IMR-90 (cell line): ENCODE results near the gene COA3. TPM values are rescaled to one million over a fixed set of nuclear protein-coding genes. Genes with fewer than 3 reads are reported as not detected.

ENCODE experiments used
- ATAC-seq: fragments of 200-7000 bp; cut with Tn5 transposase; 2 replicates; pipeline ENCODE4 v1.9.1; 2020; ENCODE audit warnings: low read depth, mild to moderate bottlenecking, moderate library complexity
- BruUV-seq: library from RNA; stranded (reverse); fragments of 400-500 nt; replicated peaks from 2 replicates; lab custom pipeline; 2021; lab: Mats Ljungman, UMichigan
- CTCF ChIA-PET: fragments of 300-600 bp; formaldehyde crosslinking; extraction: SDS; loops from one replicate; lab custom pipeline; 2021; ENCODE audit warnings: antibody characterized with exemption; lab: Yijun Ruan, JAX
- POLR2A ChIA-PET: fragments of 300-600 bp; sonication (Branson Sonifier 250); formaldehyde crosslinking; loops from one replicate; lab custom pipeline; 2022; ENCODE audit warnings: antibody characterized with exemption; ENCODE audit not compliant: unreplicated experiment; lab: Charles Lee
- DNase-seq: peaks from one replicate; pipeline ENCODE4 v3.0.0; 2013
- H2AFZ ChIP-seq: replicated peaks from 2 replicates; pipeline ENCODE3; 2013; ENCODE audit warnings: low read length, mild to moderate bottlenecking; ENCODE audit not compliant: poor library complexity
- H2AK5ac ChIP-seq: 2 replicates; pipeline ENCODE4 v1.6.1; 2013; ENCODE audit warnings: low read depth, low read length, inconsistent platforms
- H2AK9ac ChIP-seq: replicated peaks from 2 replicates; pipeline ENCODE3; 2013; ENCODE audit warnings: mild to moderate bottlenecking, low read depth, low read length, moderate library complexity; ENCODE audit not compliant: poor library complexity
- H2BK120ac ChIP-seq: 2 replicates; pipeline ENCODE4 v1.6.1; 2013; ENCODE audit warnings: low read depth, low read length, inconsistent platforms
- H2BK15ac ChIP-seq: 3 replicates; pipeline ENCODE4 v1.6.1; 2013; ENCODE audit warnings: low read depth, low read length, inconsistent platforms
- H2BK20ac ChIP-seq: 2 replicates; pipeline ENCODE4 v1.6.1; 2013; ENCODE audit warnings: low read depth, mild to moderate bottlenecking, inconsistent platforms, low read length, moderate library complexity
- H2BK5ac ChIP-seq: 2 replicates; pipeline ENCODE4 v1.6.1; 2013; ENCODE audit warnings: mild to moderate bottlenecking, low read depth, low read length, inconsistent platforms; ENCODE audit not compliant: poor library complexity, severe bottlenecking
- H3K14ac ChIP-seq: replicated peaks from 2 replicates; pipeline ENCODE4 v1.6.1; 2013; ENCODE audit warnings: low read depth, low read length, inconsistent platforms
- H3K18ac ChIP-seq: 2 replicates; pipeline ENCODE4 v1.6.1; 2013; ENCODE audit warnings: low read depth, low read length, control low read depth
- H3K23ac ChIP-seq: 2 replicates; pipeline ENCODE4 v1.6.1; 2013; ENCODE audit warnings: low read depth, low read length, inconsistent platforms
- H3K27ac ChIP-seq: 2 replicates; pipeline ENCODE4 v1.5.1; 2013; ENCODE audit warnings: mild to moderate bottlenecking, control low read depth, low read length; ENCODE audit not compliant: insufficient read depth
- H3K27me3 ChIP-seq: 2 replicates; pipeline ENCODE4 v1.6.1; 2013; ENCODE audit warnings: low read length; ENCODE audit not compliant: control insufficient read depth, insufficient read depth
- H3K36me3 ChIP-seq: 2 replicates; pipeline ENCODE4 v1.6.1; 2013; ENCODE audit warnings: low read length, mixed read lengths; ENCODE audit not compliant: control insufficient read depth, insufficient read depth
- H3K4ac ChIP-seq: 2 replicates; pipeline ENCODE4 v1.6.1; 2013; ENCODE audit warnings: low read depth, low read length, inconsistent platforms
- H3K4me1 ChIP-seq: 2 replicates; pipeline ENCODE4 v1.6.1; 2013; ENCODE audit warnings: low read length, mixed read lengths; ENCODE audit not compliant: control insufficient read depth, insufficient read depth
- H3K4me2 ChIP-seq: 2 replicates; pipeline ENCODE4 v1.6.1; 2013; ENCODE audit warnings: low read depth, mild to moderate bottlenecking, control low read depth, low read length, moderate library complexity
- H3K4me3 ChIP-seq: 2 replicates; pipeline ENCODE4 v1.5.1; 2013; ENCODE audit warnings: low read depth, mild to moderate bottlenecking, control low read depth, low read length, moderate library complexity; ENCODE audit not compliant: insufficient read depth
- H3K56ac ChIP-seq: 2 replicates; pipeline ENCODE4 v1.6.1; 2013; ENCODE audit warnings: low read length, inconsistent platforms; ENCODE audit not compliant: insufficient read depth; ENCODE audit errors: extremely low read depth
- H3K79me1 ChIP-seq, 2 experiments: 2 replicates each; pipeline ENCODE4 v1.6.1; 2013; ENCODE audit warnings: low read length in 2 of 2, inconsistent platforms in 1 of 2, low read depth in 1 of 2
- H3K9ac ChIP-seq: 2 replicates; pipeline ENCODE4 v1.6.1; 2013; ENCODE audit warnings: low read depth, low read length, control low read depth
- H3K9me1 ChIP-seq: 2 replicates; pipeline ENCODE4 v1.6.1; 2013; ENCODE audit warnings: low read length, inconsistent platforms; ENCODE audit not compliant: insufficient read depth
- H3K9me3 ChIP-seq: 2 replicates; pipeline ENCODE4 v1.6.1; 2013; ENCODE audit warnings: low read length; ENCODE audit not compliant: control insufficient read depth, insufficient read depth
- H4K20me1 ChIP-seq: 2 replicates; pipeline ENCODE4 v1.6.1; 2013; ENCODE audit warnings: low read length, inconsistent platforms; ENCODE audit not compliant: insufficient read depth
- H4K5ac ChIP-seq: 2 replicates; pipeline ENCODE4 v1.6.1; 2013; ENCODE audit warnings: mild to moderate bottlenecking, low read depth, low read length, control low read depth
- H4K8ac ChIP-seq, 2 experiments: 2 replicates each; pipeline ENCODE4 v1.6.1; 2013; ENCODE audit warnings: low read depth in 2 of 2, low read length in 2 of 2, control low read depth in 1 of 2, inconsistent platforms in 1 of 2
- H4K91ac ChIP-seq: 2 replicates; pipeline ENCODE4 v1.6.1; 2013; ENCODE audit warnings: low read depth, low read length, inconsistent platforms; ENCODE audit not compliant: insufficient read depth
- BHLHE40 ChIP-seq: fragments of 150-350 bp; IDR thresholded peaks from 2 replicates; pipeline ENCODE4 v1.6.1; 2016; ENCODE audit warnings: mild to moderate bottlenecking, low read depth, low read length
- CEBPB ChIP-seq: IDR thresholded peaks from 2 replicates; pipeline ENCODE4 v1.6.1; 2012; ENCODE audit warnings: low read depth, low read length, improper control_type of control experiment
- CHD1 ChIP-seq: IDR thresholded peaks from 2 replicates; pipeline ENCODE4 v1.6.1; 2012; ENCODE audit warnings: low read depth, low read length, improper control_type of control experiment
- CTCF ChIP-seq: conservative IDR thresholded peaks from 2 replicates; pipeline ENCODE4 v1.5.1; 2012; ENCODE audit warnings: mild to moderate bottlenecking, low read depth, low read length, improper control_type of control experiment
- FOS ChIP-seq: fragments of 150-350 bp; IDR thresholded peaks from 2 replicates; pipeline ENCODE4 v1.6.1; 2016; ENCODE audit warnings: low read depth, low read length
- MAFK ChIP-seq: IDR thresholded peaks from 2 replicates; pipeline ENCODE4 v1.6.1; 2012; ENCODE audit warnings: low read depth, low read length, improper control_type of control experiment
- MAZ ChIP-seq: IDR thresholded peaks from 2 replicates; pipeline ENCODE4 v1.6.1; 2012; ENCODE audit warnings: low read depth, mild to moderate bottlenecking, low read length, improper control_type of control experiment, moderate library complexity, borderline replicate concordance
- MXI1 ChIP-seq: IDR thresholded peaks from 2 replicates; pipeline ENCODE4 v1.6.1; 2012; ENCODE audit warnings: low read depth, mild to moderate bottlenecking, low read length, moderate library complexity, borderline replicate concordance
- NFE2L2 ChIP-seq: fragments of 150-350 bp; IDR thresholded peaks from 2 replicates; pipeline ENCODE4 v1.6.1; 2016; ENCODE audit warnings: low read depth, mild to moderate bottlenecking, low read length
- POLR2A ChIP-seq: IDR thresholded peaks from 2 replicates; pipeline ENCODE4 v1.6.1; 2012; ENCODE audit warnings: mild to moderate bottlenecking, low read depth, low read length
- RAD21 ChIP-seq: IDR thresholded peaks from 2 replicates; pipeline ENCODE4 v1.6.1; 2012; ENCODE audit warnings: low read length, improper control_type of control experiment
- RCOR1 ChIP-seq: IDR thresholded peaks from 2 replicates; pipeline ENCODE4 v1.6.1; 2012; ENCODE audit warnings: mild to moderate bottlenecking, low read length, improper control_type of control experiment; ENCODE audit not compliant: insufficient replicate concordance
- RFX5 ChIP-seq: IDR thresholded peaks from 2 replicates; pipeline ENCODE4 v1.8.0; 2012; ENCODE audit warnings: low read depth, mild to moderate bottlenecking, low read length, moderate library complexity
- SMC3 ChIP-seq: fragments of 150-350 bp; IDR thresholded peaks from 2 replicates; pipeline ENCODE4 v1.6.1; 2016; ENCODE audit warnings: low read depth, mild to moderate bottlenecking, antibody characterized with exemption, low read length, moderate library complexity
- WGBS, 2 experiments: methylation state at CpG; one replicate each; pipeline versions ENCODE4 v1.1.5 to v1.1.7; 2013; ENCODE audit warnings: missing lambda C conversion rate in 2 of 2; ENCODE audit not compliant: insufficient read length in 1 of 2; ENCODE audit errors: extremely low coverage in 2 of 2; 5-methylcytosine and 5-hydroxymethylcytosine counted together
- dilution Hi-C: fragments of 300-500 bp; cut with HindIII; formaldehyde crosslinking; loops from one replicate; pipeline ENCODE4 v1.14.3; 2018; ENCODE audit warnings: low sequenced_read_pairs; ENCODE audit not compliant: unreplicated experiment
- in situ Hi-C: fragments of 300-500 bp; cut with MboI; formaldehyde crosslinking; loops from 3 replicates; pipeline ENCODE4 v1.14.3; 2019; ENCODE audit warnings: low sequenced_read_pairs, inconsistent platforms, mixed read lengths
- intact Hi-C: fragments of 100-400 bp; cut with micrococcal nuclease; formaldehyde crosslinking; loops from 2 replicates; pipeline ENCODE4 v1.10.0; 2022
- polyA plus RNA-seq, 3 experiments: library from polyadenylated mRNA; depleted of rRNA; stranded (reverse); fragments of >200 nt; gene quantifications; 2 replicates each; pipeline ENCODE4 v1.2.3, GENCODE V29; 2012; ENCODE audit warnings: low replicate concordance in 1 of 3
- total RNA-seq: library from RNA; depleted of rRNA; stranded (reverse); fragments of >200 nt; gene quantifications from 2 replicates; pipeline ENCODE4 v1.2.3, GENCODE V29; 2012
- TF ChIP-seq, protein P1 (sequence below): fragments of 150-350 bp; IDR thresholded peaks from 2 replicates; pipeline ENCODE4 v1.6.1; 2017; ENCODE audit warnings: mild to moderate bottlenecking, antibody characterized with exemption, low read length, low read depth
- TF ChIP-seq, protein P2 (sequence below): fragments of 150-350 bp; IDR thresholded peaks from 2 replicates; pipeline ENCODE4 v1.6.1; 2016; ENCODE audit warnings: low read depth, mild to moderate bottlenecking, low read length, moderate library complexity, borderline replicate concordance

COA3 gene
- total and polyA plus RNA-seq, 2 of the 4 experiments (the other 2 are of a cell fraction) = 66.8 to 78.1 TPM

GRCh38 chr17:42759982-42760651 lies 38.4 kb downstream of the COA3 start:
- no peak overlapping the region for H4K5ac ChIP-seq
- no peak overlapping the region for H2BK15ac ChIP-seq
- no peaks in the 10 kb centered on the region for H3K36me3 ChIP-seq
- 53% methylated on average over 5 of the region's 11 CpGs; no CpG with 5 or more reads in 1 of the 2 experiments for WGBS, 2 experiments
- H3K4me1 ChIP-seq = no peaks in the 10 kb centered on the region
- peak overlapping the region; percentile 87 for H2AFZ ChIP-seq
- H4K8ac ChIP-seq = no peak overlapping the region
- H3K23ac ChIP-seq = 0 out of 2 replicates have a peak overlapping the region, but pooled peaks have one; percentile 75
- no peaks in the 10 kb centered on the region for H4K20me1 ChIP-seq
- no peak overlapping the region for H2BK20ac ChIP-seq
- no peaks in the 10 kb centered on the region for H3K9me3 ChIP-seq
- ChIA-PET POLR2A (no interaction called here), CTCF (interaction anchor here (3.5 kb wide), 1 partner anchor 12 kb away, joined by 12 read pairs; no protein-coding TSS in a partner anchor)
- H3K56ac ChIP-seq = no peak overlapping the region
- no peak overlapping the region for H2BK5ac ChIP-seq
- in situ Hi-C loops (no loop called here), dilution Hi-C loops (no loop called here), intact Hi-C loops (loop anchor here (5.0 kb wide), 2 partner anchors 62 to 183 kb away; partner anchors contain the start of genes BECN1 and PSMC3IP)
- DNase-seq = no peak
- no peaks in the 10 kb centered on the region for H3K79me1 ChIP-seq
- no peak overlapping the region for H3K18ac ChIP-seq
- H3K4me2 ChIP-seq = no peak overlapping the region
- no peak overlapping the region for H3K9ac ChIP-seq
- H2AK9ac ChIP-seq = no peak overlapping the region
- TF ChIP-seq POLR2A = no peak
- TF ChIP-seq FOS = no peak
- TF ChIP-seq CHD1 = no peak
- no peak for TF ChIP-seq SMC3
- TF ChIP-seq RFX5 = no peak
- TF ChIP-seq CEBPB = no peak
- TF ChIP-seq MAFK = no peak
- TF ChIP-seq, protein P1, sequence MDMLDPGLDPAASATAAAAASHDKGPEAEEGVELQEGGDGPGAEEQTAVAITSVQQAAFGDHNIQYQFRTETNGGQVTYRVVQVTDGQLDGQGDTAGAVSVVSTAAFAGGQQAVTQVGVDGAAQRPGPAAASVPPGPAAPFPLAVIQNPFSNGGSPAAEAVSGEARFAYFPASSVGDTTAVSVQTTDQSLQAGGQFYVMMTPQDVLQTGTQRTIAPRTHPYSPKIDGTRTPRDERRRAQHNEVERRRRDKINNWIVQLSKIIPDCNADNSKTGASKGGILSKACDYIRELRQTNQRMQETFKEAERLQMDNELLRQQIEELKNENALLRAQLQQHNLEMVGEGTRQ = no peak
- TF ChIP-seq RCOR1 = no peak
- TF ChIP-seq NFE2L2 = no peak
- TF ChIP-seq CTCF = no peak
- no peak for TF ChIP-seq MAZ
- TF ChIP-seq BHLHE40 = no peak
- TF ChIP-seq RAD21 = no peak
- TF ChIP-seq MXI1 = no peak
- TF ChIP-seq, protein P2, sequence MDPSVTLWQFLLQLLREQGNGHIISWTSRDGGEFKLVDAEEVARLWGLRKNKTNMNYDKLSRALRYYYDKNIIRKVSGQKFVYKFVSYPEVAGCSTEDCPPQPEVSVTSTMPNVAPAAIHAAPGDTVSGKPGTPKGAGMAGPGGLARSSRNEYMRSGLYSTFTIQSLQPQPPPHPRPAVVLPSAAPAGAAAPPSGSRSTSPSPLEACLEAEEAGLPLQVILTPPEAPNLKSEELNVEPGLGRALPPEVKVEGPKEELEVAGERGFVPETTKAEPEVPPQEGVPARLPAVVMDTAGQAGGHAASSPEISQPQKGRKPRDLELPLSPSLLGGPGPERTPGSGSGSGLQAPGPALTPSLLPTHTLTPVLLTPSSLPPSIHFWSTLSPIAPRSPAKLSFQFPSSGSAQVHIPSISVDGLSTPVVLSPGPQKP = no peak
- H3K9me1 ChIP-seq = no peaks in the 10 kb centered on the region
- peaks cover 54% of the 10 kb centered on the region for H3K27me3 ChIP-seq
- H3K4ac ChIP-seq = no peak overlapping the region
- ATAC-seq = no peak
- no TSS peak for BruUV-seq
- no peak overlapping the region for H3K27ac ChIP-seq
- H3K4me3 ChIP-seq = no peak overlapping the region
- no peak overlapping the region for H2AK5ac ChIP-seq
- no peak overlapping the region for H4K91ac ChIP-seq
- H3K14ac ChIP-seq = no peak overlapping the region
- H2BK120ac ChIP-seq = no peak overlapping the region
